Osteocyte (in vitro differentiated cells): ENCODE data around the gene DNM3. TPM values are rescaled to one million over a fixed set of nuclear protein-coding genes. Genes with fewer than 3 reads are reported as not detected.
"Not testable (repeated sequence)": the region's sequence is repeated elsewhere in the genome, so short reads cannot be mapped to it uniquely, and the experiment has no call there.

Source experiments
- DNase-seq: peaks from one replicate; pipeline ENCODE4 v3.0.0; 2021; ENCODE audit warnings: mixed read lengths; ENCODE audit not compliant: unreplicated experiment; ENCODE audit errors: extremely low spot score
- H3K27ac Mint-ChIP-seq: one replicate; pipeline ENCODE4 v1.8.0; 2021; ENCODE audit warnings: mild to moderate bottlenecking, mixed read lengths; ENCODE audit not compliant: unreplicated experiment
- H3K27me3 Mint-ChIP-seq: one replicate; pipeline ENCODE4 v1.8.0; 2021; ENCODE audit warnings: mixed read lengths; ENCODE audit not compliant: unreplicated experiment
- H3K36me3 Mint-ChIP-seq: one replicate; pipeline ENCODE4 v1.8.0; 2021; ENCODE audit warnings: mixed read lengths; ENCODE audit not compliant: unreplicated experiment
- H3K4me1 Mint-ChIP-seq: one replicate; pipeline ENCODE4 v1.8.0; 2021; ENCODE audit warnings: mixed read lengths; ENCODE audit not compliant: unreplicated experiment
- H3K4me3 Mint-ChIP-seq: one replicate; pipeline ENCODE4 v1.8.0; 2021; ENCODE audit warnings: mild to moderate bottlenecking, moderate library complexity, mixed read lengths; ENCODE audit not compliant: unreplicated experiment
- H3K9me3 Mint-ChIP-seq: one replicate; pipeline ENCODE4 v1.8.0; 2021; ENCODE audit warnings: mixed read lengths; ENCODE audit not compliant: unreplicated experiment
- CTCF ChIP-seq: fragments of 200-600 bp; sonication (generic); IDR thresholded peaks from 2 replicates; pipeline ENCODE4 v1.5.0; 2021; ENCODE audit warnings: antibody characterized with exemption, mild to moderate bottlenecking, moderate library complexity
- total RNA-seq: library from RNA; stranded (reverse); gene quantifications from 2 replicates; pipeline ENCODE4 v1.2.1, GENCODE V29; 2021

DNM3 gene
- total RNA-seq, 1 donor from 2014 or later = 3.7 TPM

- no peak overlapping the region for H3K4me3 Mint-ChIP-seq
- no peaks in the 10 kb centered on the region for H3K27me3 Mint-ChIP-seq
- no peak for DNase-seq
- H3K27ac Mint-ChIP-seq = peak overlapping the region; percentile 95
- peaks cover 4% of the 10 kb centered on the region for H3K9me3 Mint-ChIP-seq
- peaks cover 7% of the 10 kb centered on the region for H3K4me1 Mint-ChIP-seq
- no peaks in the 10 kb centered on the region for H3K36me3 Mint-ChIP-seq
- TF ChIP-seq CTCF = no peak
Observed at GRCh38 chr1:172360985-172361384, 519.7 kb downstream of the DNM3 start.

- Mint-ChIP-seq H3K36me3 (peaks cover 15% of the 10 kb centered on the region), H3K4me3 (no peak overlapping the region), H3K4me1 (peaks cover 6% of the 10 kb centered on the region), H3K27ac (no peak overlapping the region), H3K27me3 (no peaks in the 10 kb centered on the region), H3K9me3 (peaks cover 24% of the 10 kb centered on the region)
- no peak for TF ChIP-seq CTCF
- DNase-seq = no peak
Observed at GRCh38 chr1:172363852-172364251, 522.6 kb downstream of the DNM3 start.

GRCh38 chr1:172371646-172372045 lies 530.3 kb downstream of the DNM3 start:
- peaks cover 19% of the 10 kb centered on the region for H3K9me3 Mint-ChIP-seq
- not testable (repeated sequence) for H3K27ac Mint-ChIP-seq, DNase-seq, H3K27me3 Mint-ChIP-seq, H3K4me3 Mint-ChIP-seq, H3K36me3 Mint-ChIP-seq
- peaks cover 17% of the 10 kb centered on the region for H3K4me1 Mint-ChIP-seq

- no peak overlapping the region for H3K27ac Mint-ChIP-seq
Observed at GRCh38 chr1:172373864-172374263, 532.6 kb downstream of the DNM3 start.

DNA sequence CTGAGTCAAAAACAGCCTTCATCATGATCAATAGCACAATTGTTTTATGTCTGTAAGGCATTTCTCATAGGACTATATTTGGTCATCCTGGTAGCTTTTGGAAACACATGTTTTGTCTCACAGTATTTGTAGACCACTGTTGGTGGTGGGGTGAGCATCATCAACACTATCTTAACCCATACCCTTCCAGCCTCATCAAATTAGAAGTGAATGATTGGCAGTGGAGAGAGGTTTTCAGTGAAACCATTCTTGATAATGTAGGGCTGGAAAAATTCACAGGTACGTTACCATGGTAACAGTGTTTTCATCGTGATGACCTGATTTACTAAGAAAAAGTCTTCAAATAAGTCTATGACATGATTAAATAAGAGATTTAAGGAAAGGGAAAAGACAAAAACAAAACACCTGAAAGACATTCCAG lies 533.9 kb downstream of the DNM3 start:
- peaks cover 27% of the 10 kb centered on the region for H3K4me1 Mint-ChIP-seq
- H3K9me3 Mint-ChIP-seq = no peaks in the 10 kb centered on the region
- no peak for DNase-seq
- no peak for TF ChIP-seq CTCF
- no peaks in the 10 kb centered on the region for H3K27me3 Mint-ChIP-seq
- H3K4me3 Mint-ChIP-seq = no peak overlapping the region
- H3K36me3 Mint-ChIP-seq = no peaks in the 10 kb centered on the region
- H3K27ac Mint-ChIP-seq = no peak overlapping the region

More at GRCh38 chr1:172373864-172374263, 532.6 kb downstream of the DNM3 start:
- H3K36me3 Mint-ChIP-seq = no peaks in the 10 kb centered on the region
- no peaks in the 10 kb centered on the region for H3K27me3 Mint-ChIP-seq
- H3K4me3 Mint-ChIP-seq = no peak overlapping the region
- no peak for DNase-seq
- H3K4me1 Mint-ChIP-seq = peaks cover 21% of the 10 kb centered on the region
- no peak for TF ChIP-seq CTCF
- H3K9me3 Mint-ChIP-seq = peaks cover 5% of the 10 kb centered on the region

DNA sequence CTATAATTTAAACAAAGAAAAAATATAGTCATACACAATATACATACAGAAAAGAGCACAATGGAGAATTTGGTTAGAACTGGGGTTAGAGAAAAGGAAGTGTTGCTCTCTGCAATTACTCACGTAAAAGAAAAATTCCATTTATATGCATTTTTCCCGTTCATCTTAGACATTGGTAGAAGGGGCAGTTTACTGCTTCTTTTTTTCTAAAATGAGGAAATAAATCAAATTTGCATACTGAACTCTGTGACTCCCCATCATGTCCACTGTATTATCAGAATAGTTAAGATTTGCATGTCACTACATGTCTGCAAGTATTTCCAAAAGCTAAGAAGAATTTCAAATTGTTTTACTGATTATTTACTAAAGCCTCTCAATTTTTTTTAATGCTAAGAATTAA lies 535.1 kb downstream of the DNM3 start:
- no peaks in the 10 kb centered on the region for H3K36me3 Mint-ChIP-seq
- no peak overlapping the region for H3K27ac Mint-ChIP-seq
- DNase-seq = no peak
- H3K4me1 Mint-ChIP-seq = peaks cover 37% of the 10 kb centered on the region
- no peak overlapping the region for H3K4me3 Mint-ChIP-seq
- no peak for TF ChIP-seq CTCF
- H3K27me3 Mint-ChIP-seq = no peaks in the 10 kb centered on the region
- no peaks in the 10 kb centered on the region for H3K9me3 Mint-ChIP-seq
